Astrocyte (in vitro differentiated cells and primary cell): ENCODE measurements around the gene ZMAT3.

Experiments
- EZH2 ChIP-seq: IDR thresholded peaks from 2 replicates; pipeline ENCODE4 v1.6.1; 2012; ENCODE audit warnings: mild to moderate bottlenecking, low read length, inconsistent platforms; ENCODE audit not compliant: insufficient read depth
- TF ChIP-seq, protein P1 (sequence below): IDR thresholded peaks from 2 replicates; pipeline ENCODE4 v1.5.1; 2011; ENCODE audit warnings: low read depth, mild to moderate bottlenecking, inconsistent platforms, low read length, moderate library complexity; ENCODE audit not compliant: insufficient read depth

DNA sequence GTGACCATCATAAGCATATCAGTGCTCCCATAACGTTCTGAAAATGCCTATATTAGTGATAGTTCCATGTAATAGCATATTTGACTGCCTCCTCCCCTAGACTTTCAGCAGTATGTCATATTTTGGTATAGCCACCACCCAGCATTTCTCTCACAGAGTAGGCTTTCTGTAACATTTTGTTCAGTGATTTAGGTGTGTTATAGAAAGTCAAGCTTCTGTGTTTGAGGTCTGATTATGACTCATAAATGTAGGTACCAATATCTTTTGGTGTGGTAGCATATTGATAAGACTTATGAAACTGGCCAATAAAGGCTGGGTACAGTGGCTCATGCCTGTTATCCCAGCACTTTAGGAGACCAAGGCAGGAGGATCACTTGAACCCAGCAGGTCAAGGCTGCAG lies 34.3 kb upstream of the ZMAT3 start:
- TF ChIP-seq, protein P1, sequence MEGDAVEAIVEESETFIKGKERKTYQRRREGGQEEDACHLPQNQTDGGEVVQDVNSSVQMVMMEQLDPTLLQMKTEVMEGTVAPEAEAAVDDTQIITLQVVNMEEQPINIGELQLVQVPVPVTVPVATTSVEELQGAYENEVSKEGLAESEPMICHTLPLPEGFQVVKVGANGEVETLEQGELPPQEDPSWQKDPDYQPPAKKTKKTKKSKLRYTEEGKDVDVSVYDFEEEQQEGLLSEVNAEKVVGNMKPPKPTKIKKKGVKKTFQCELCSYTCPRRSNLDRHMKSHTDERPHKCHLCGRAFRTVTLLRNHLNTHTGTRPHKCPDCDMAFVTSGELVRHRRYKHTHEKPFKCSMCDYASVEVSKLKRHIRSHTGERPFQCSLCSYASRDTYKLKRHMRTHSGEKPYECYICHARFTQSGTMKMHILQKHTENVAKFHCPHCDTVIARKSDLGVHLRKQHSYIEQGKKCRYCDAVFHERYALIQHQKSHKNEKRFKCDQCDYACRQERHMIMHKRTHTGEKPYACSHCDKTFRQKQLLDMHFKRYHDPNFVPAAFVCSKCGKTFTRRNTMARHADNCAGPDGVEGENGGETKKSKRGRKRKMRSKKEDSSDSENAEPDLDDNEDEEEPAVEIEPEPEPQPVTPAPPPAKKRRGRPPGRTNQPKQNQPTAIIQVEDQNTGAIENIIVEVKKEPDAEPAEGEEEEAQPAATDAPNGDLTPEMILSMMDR: no peak
- no peak for TF ChIP-seq EZH2
